Measurements from ENCODE around the gene EEF1E1.

Gene EEF1E1

GRCh38 chr6:8105791-8106190 is 3.4 kb upstream of the EEF1E1 start (continued):
- TF ChIP-seq ZBTB26 (tag by site-specific recombination; optimal IDR thresholded peaks at IDR 0.05) (no peak), ZNF600 (tag by site-specific recombination; IDR thresholded peaks at IDR 0.05) (no peak), ELK4 (IDR thresholded peaks at IDR 0.05; ENCODE audit: borderline replicate concordance, low read depth, low read length) (no peak), OVOL3 (tag by site-specific recombination; IDR thresholded peaks at IDR 0.05) (no peak), KLF7 (tag by site-specific recombination; IDR thresholded peaks at IDR 0.05; ENCODE audit: borderline replicate concordance) (no peak), MZF1 (tag by site-specific recombination; IDR thresholded peaks at IDR 0.05; ENCODE audit: borderline replicate concordance) (no peak)

- H3K4me3 ChIP-seq (ENCODE audit: low read depth, low read length): no peak overlapping the region
- H3K9me3 ChIP-seq (ENCODE audit: control insufficient read depth, insufficient read depth, low read depth, low read length): no peaks in the 10 kb centered on the region
- H3K27ac ChIP-seq (ENCODE audit: extremely low read depth, low read depth, low read length): no peak overlapping the region
- TF ChIP-seq ZNF549 (tag by site-specific recombination; IDR thresholded peaks at IDR 0.05) (no peak), ZIC2 (tag by site-specific recombination; IDR thresholded peaks at IDR 0.05) (no peak), ZNF169 (tag by site-specific recombination; IDR thresholded peaks at IDR 0.05) (no peak), REPIN1 (tag by site-specific recombination; IDR thresholded peaks at IDR 0.05; ENCODE audit: low read depth) (no peak), ZNF2 (tag by site-specific recombination; IDR thresholded peaks at IDR 0.05) (no peak), ZNF211 (tag by site-specific recombination; IDR thresholded peaks at IDR 0.05; ENCODE audit: low read depth) (no peak), ZNF23 (tag by site-specific recombination; IDR thresholded peaks at IDR 0.05; ENCODE audit: borderline replicate concordance) (no peak), ATF2 (tag by site-specific recombination; IDR thresholded peaks at IDR 0.05; ENCODE audit: low read depth) (peak; percentile 83), ZNF692 (tag by site-specific recombination; IDR thresholded peaks at IDR 0.05) (peak; percentile 56), ZNF350 (tag by site-specific recombination; IDR thresholded peaks at IDR 0.05) (no peak), ZNF501 (tag by site-specific recombination; IDR thresholded peaks at IDR 0.05) (no peak), ZNF248 (tag by site-specific recombination; IDR thresholded peaks at IDR 0.05) (no peak), ZSCAN30 (tag by site-specific recombination; IDR thresholded peaks at IDR 0.05) (no peak)
- H3K4me1 ChIP-seq (ENCODE audit: control insufficient read depth, insufficient read depth, low read length): peaks cover 3% of the 10 kb centered on the region; the same call in 1 of the 2 replicates
- CTCF ChIA-PET: no interaction called here
- POLR2A ChIA-PET: no interaction called here
- H3K36me3 ChIP-seq (ENCODE audit: control insufficient read depth in 2 of 2, insufficient read depth in 1 of 2, low read length in 2 of 2): peaks cover 4 to 16% of the 10 kb centered on the region in 2 experiments; a peak in 2 of 3 replicates
These were observed 1.4 kb upstream of the EEF1E1 start for GRCh38 chr6:8103726-8104125.
